Nephron progenitor cell (in vitro differentiated cells): ENCODE data around the gene AK8.
"Not testable (repeated sequence)": the region's sequence is repeated elsewhere in the genome, so short reads cannot be mapped to it uniquely, and the experiment has no call there.

Experiments used
- DNase-seq: peaks from one replicate; pipeline ENCODE4 v3.0.0; 2021
- H3K27ac Mint-ChIP-seq: 2 replicates; pipeline ENCODE4 v1.8.0; 2021; ENCODE audit warnings: mild to moderate bottlenecking, moderate library complexity, mixed read lengths
- H3K27me3 Mint-ChIP-seq: 2 replicates; pipeline ENCODE4 v1.8.0; 2021; ENCODE audit warnings: mild to moderate bottlenecking, low read depth, mixed read lengths; ENCODE audit not compliant: poor library complexity
- H3K36me3 Mint-ChIP-seq: 2 replicates; pipeline ENCODE4 v1.8.0; 2021; ENCODE audit warnings: low read depth, mixed read lengths
- H3K4me1 Mint-ChIP-seq: 2 replicates; pipeline ENCODE4 v1.8.0; 2021; ENCODE audit warnings: mixed read lengths
- H3K4me3 Mint-ChIP-seq: 2 replicates; pipeline ENCODE4 v1.8.0; 2021; ENCODE audit warnings: mild to moderate bottlenecking, moderate library complexity, mixed read lengths
- H3K9me3 Mint-ChIP-seq: 2 replicates; pipeline ENCODE4 v1.8.0; 2021; ENCODE audit warnings: mild to moderate bottlenecking, moderate library complexity, mixed read lengths
- CTCF ChIP-seq: fragments of 200-600 bp; sonication (generic); IDR thresholded peaks from 2 replicates; pipeline ENCODE4 v1.5.0; 2021; ENCODE audit warnings: antibody characterized with exemption

Gene AK8

GRCh38 chr9:132717326-132717945 lies 160.6 kb downstream of the AK8 start:
- no peak for TF ChIP-seq CTCF
- Mint-ChIP-seq H3K4me1 (peaks cover 23% of the 10 kb centered on the region), H3K4me3 (no peak overlapping the region), H3K27ac (no peak overlapping the region), H3K36me3 (no peaks in the 10 kb centered on the region), H3K27me3 (peaks cover 8% of the 10 kb centered on the region), H3K9me3 (peaks cover 3% of the 10 kb centered on the region)
- no peak for DNase-seq

- Mint-ChIP-seq H3K36me3 (no peaks in the 10 kb centered on the region), H3K9me3 (peaks cover 6% of the 10 kb centered on the region)
- no peak for TF ChIP-seq CTCF
Observed at GRCh38 chr9:132716007-132716406, 162.1 kb downstream of the AK8 start.

GRCh38 chr9:132712753-132713152 lies 165.3 kb downstream of the AK8 start:
- H3K27ac Mint-ChIP-seq = no peak overlapping the region
- no peak overlapping the region for H3K4me3 Mint-ChIP-seq
- no peak for TF ChIP-seq CTCF
- no peak for DNase-seq
- H3K27me3 Mint-ChIP-seq = peaks cover 16% of the 10 kb centered on the region
- H3K4me1 Mint-ChIP-seq = peaks cover 7% of the 10 kb centered on the region
- no peaks in the 10 kb centered on the region for H3K36me3 Mint-ChIP-seq
- H3K9me3 Mint-ChIP-seq = peaks cover 6% of the 10 kb centered on the region

More at GRCh38 chr9:132716007-132716406, 162.1 kb downstream of the AK8 start:
- Mint-ChIP-seq H3K27me3 (peaks cover 8% of the 10 kb centered on the region), H3K4me1 (peaks cover 23% of the 10 kb centered on the region), H3K27ac (no peak overlapping the region), H3K4me3 (no peak overlapping the region)
- no peak for DNase-seq

GRCh38 chr9:132711846-132712245 lies 166.2 kb downstream of the AK8 start:
- TF ChIP-seq CTCF = no peak
- peaks cover 16% of the 10 kb centered on the region for H3K27me3 Mint-ChIP-seq
- no peaks in the 10 kb centered on the region for H3K4me1 Mint-ChIP-seq

GRCh38 chr9:132711152-132711551 lies 166.9 kb downstream of the AK8 start:
- H3K27ac Mint-ChIP-seq, H3K4me1 Mint-ChIP-seq, DNase-seq, H3K36me3 Mint-ChIP-seq, H3K4me3 Mint-ChIP-seq, H3K9me3 Mint-ChIP-seq: not testable (repeated sequence)
- peaks cover 19% of the 10 kb centered on the region for H3K27me3 Mint-ChIP-seq

More at GRCh38 chr9:132711846-132712245, 166.2 kb downstream of the AK8 start:
- Mint-ChIP-seq H3K36me3 (no peaks in the 10 kb centered on the region), H3K4me3 (no peak overlapping the region), H3K27ac (no peak overlapping the region), H3K9me3 (peaks cover 6% of the 10 kb centered on the region)
- DNase-seq = no peak

GRCh38 chr9:132710333-132710732 lies 167.8 kb downstream of the AK8 start:
- peaks cover 6% of the 10 kb centered on the region for H3K9me3 Mint-ChIP-seq
- no peaks in the 10 kb centered on the region for H3K36me3 Mint-ChIP-seq
- H3K4me3 Mint-ChIP-seq = no peak overlapping the region
- no peak overlapping the region for H3K27ac Mint-ChIP-seq
- no peak for DNase-seq
- no peak for TF ChIP-seq CTCF
- peaks cover 24% of the 10 kb centered on the region for H3K27me3 Mint-ChIP-seq
- no peaks in the 10 kb centered on the region for H3K4me1 Mint-ChIP-seq
